Esophagus mucosa (tissue), 1 donor: ENCODE data around the gene CDH13. TPM values are rescaled to one million over a fixed set of nuclear protein-coding genes. Genes with fewer than 3 reads are reported as not detected.

Source experiments
- ATAC-seq: fragments of 200-7000 bp; cut with Tn5 transposase; one replicate; pipeline ENCODE4 v1.9.1; 2020
- total RNA-seq: library from RNA; stranded (reverse); gene quantifications from one replicate; pipeline ENCODE4 v1.2.4, GENCODE V29; 2023
- donor health status: DM: yes; HTN: yes; CAD: no.

Gene CDH13
- total RNA-seq, 1 donor from 2014 or later: 8.4 TPM

GRCh38 chr16:82793528-82794245 lies 166.9 kb downstream of the CDH13 start:
- no peak for ATAC-seq

GRCh38 chr16:82796047-82796446 lies 169.3 kb downstream of the CDH13 start:
- ATAC-seq: no peak

- ATAC-seq: no peak
These were observed 174.6 kb downstream of the CDH13 start for GRCh38 chr16:82801361-82801760.

GRCh38 chr16:82805866-82806265 lies 179.1 kb downstream of the CDH13 start:
- ATAC-seq: no peak

GRCh38 chr16:82807311-82807710 lies 180.5 kb downstream of the CDH13 start:
- ATAC-seq: no peak

- no peak for ATAC-seq
These were observed 181.3 kb downstream of the CDH13 start for GRCh38 chr16:82808036-82808435.

- ATAC-seq: no peak
These were observed 183.3 kb downstream of the CDH13 start for GRCh38 chr16:82810077-82810476.

GRCh38 chr16:82814059-82814458 lies 187.3 kb downstream of the CDH13 start:
- no peak for ATAC-seq

- ATAC-seq: no peak
These were observed 192.5 kb downstream of the CDH13 start for GRCh38 chr16:82819286-82819685.

- no peak for ATAC-seq
These were observed 194.1 kb downstream of the CDH13 start for GRCh38 chr16:82820855-82821254.

- no peak for ATAC-seq
These were observed 197.6 kb downstream of the CDH13 start for GRCh38 chr16:82824408-82824807.

- ATAC-seq: no peak
These were observed 202.5 kb downstream of the CDH13 start for GRCh38 chr16:82829301-82829700.

GRCh38 chr16:82830944-82831343 lies 204.2 kb downstream of the CDH13 start:
- no peak for ATAC-seq

GRCh38 chr16:82832821-82833220 lies 206.1 kb downstream of the CDH13 start:
- no peak for ATAC-seq

- no peak for ATAC-seq
These were observed 206.7 kb downstream of the CDH13 start for GRCh38 chr16:82833378-82833993.

GRCh38 chr16:82834151-82834815 lies 207.5 kb downstream of the CDH13 start:
- no peak for ATAC-seq

GRCh38 chr16:82835487-82836155 lies 208.9 kb downstream of the CDH13 start:
- ATAC-seq: no peak

GRCh38 chr16:82841108-82841507 lies 214.3 kb downstream of the CDH13 start:
- no peak for ATAC-seq

- no peak for ATAC-seq
These were observed 217.0 kb downstream of the CDH13 start for GRCh38 chr16:82843606-82844271.

GRCh38 chr16:82845116-82845515 lies 218.3 kb downstream of the CDH13 start:
- no peak for ATAC-seq

GRCh38 chr16:82846806-82847205 lies 220.0 kb downstream of the CDH13 start:
- no peak for ATAC-seq

- ATAC-seq: no peak
These were observed 221.2 kb downstream of the CDH13 start for GRCh38 chr16:82848013-82848412.
